ENCODE data around the gene CTDNEP1.

- TF ChIP-seq POLR2AphosphoS5 (IDR thresholded peaks at IDR 0.05): no peak
- TF ChIP-seq, protein P1, sequence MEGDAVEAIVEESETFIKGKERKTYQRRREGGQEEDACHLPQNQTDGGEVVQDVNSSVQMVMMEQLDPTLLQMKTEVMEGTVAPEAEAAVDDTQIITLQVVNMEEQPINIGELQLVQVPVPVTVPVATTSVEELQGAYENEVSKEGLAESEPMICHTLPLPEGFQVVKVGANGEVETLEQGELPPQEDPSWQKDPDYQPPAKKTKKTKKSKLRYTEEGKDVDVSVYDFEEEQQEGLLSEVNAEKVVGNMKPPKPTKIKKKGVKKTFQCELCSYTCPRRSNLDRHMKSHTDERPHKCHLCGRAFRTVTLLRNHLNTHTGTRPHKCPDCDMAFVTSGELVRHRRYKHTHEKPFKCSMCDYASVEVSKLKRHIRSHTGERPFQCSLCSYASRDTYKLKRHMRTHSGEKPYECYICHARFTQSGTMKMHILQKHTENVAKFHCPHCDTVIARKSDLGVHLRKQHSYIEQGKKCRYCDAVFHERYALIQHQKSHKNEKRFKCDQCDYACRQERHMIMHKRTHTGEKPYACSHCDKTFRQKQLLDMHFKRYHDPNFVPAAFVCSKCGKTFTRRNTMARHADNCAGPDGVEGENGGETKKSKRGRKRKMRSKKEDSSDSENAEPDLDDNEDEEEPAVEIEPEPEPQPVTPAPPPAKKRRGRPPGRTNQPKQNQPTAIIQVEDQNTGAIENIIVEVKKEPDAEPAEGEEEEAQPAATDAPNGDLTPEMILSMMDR (IDR thresholded peaks at IDR 0.05): no peak
These were observed 5.4 kb upstream of the CTDNEP1 start for GRCh38 chr17:7256766-7257456.
